Measurements from ENCODE around the gene CTR9. TPM values are rescaled to one million over a fixed set of nuclear protein-coding genes. Genes with fewer than 3 reads are reported as not detected.

Gene CTR9
- total RNA-seq = 13.5 TPM

GRCh38 chr11:10750838-10751580 lies at the start of gene CTR9:
TSS of gene CTR9 (plus strand) at chr11:10751246. CDS start at chr11:10751413, 167 bp downstream.
- peak; percentile 79 to 95 (median 89) for DNase-seq (ENCODE audit: low read depth in 2 of 3, low spot score in 2 of 3)

GRCh38 chr11:10701982-10702381 lies 49.1 kb upstream of the CTR9 start:
- DNase-seq (ENCODE audit: low read depth in 2 of 3, low spot score in 2 of 3) = no peak

GRCh38 chr11:10708131-10708530 lies 42.9 kb upstream of the CTR9 start:
- DNase-seq (ENCODE audit: low read depth in 2 of 3, low spot score in 2 of 3) = no peak

GRCh38 chr11:10709299-10710086 lies 41.6 kb upstream of the CTR9 start:
- no peak for DNase-seq (ENCODE audit: low read depth in 2 of 3, low spot score in 2 of 3)

GRCh38 chr11:10715571-10715970 lies 35.5 kb upstream of the CTR9 start:
- no peak for DNase-seq (ENCODE audit: low read depth in 2 of 3, low spot score in 2 of 3)

- no peak for DNase-seq (ENCODE audit: low read depth in 2 of 3, low spot score in 2 of 3)
Observed at GRCh38 chr11:10716122-10716521, 34.9 kb upstream of the CTR9 start.

- no peak for DNase-seq (ENCODE audit: low read depth in 2 of 3, low spot score in 2 of 3)
Observed at GRCh38 chr11:10716543-10717259, 34.3 kb upstream of the CTR9 start.

GRCh38 chr11:10719616-10720015 lies 31.4 kb upstream of the CTR9 start:
- DNase-seq (ENCODE audit: low read depth in 2 of 3, low spot score in 2 of 3) = no peak

- no peak for DNase-seq (ENCODE audit: low read depth in 2 of 3, low spot score in 2 of 3)
Observed at GRCh38 chr11:10720881-10721376, 30.1 kb upstream of the CTR9 start.

GRCh38 chr11:10722307-10722706 lies 28.7 kb upstream of the CTR9 start:
- DNase-seq (ENCODE audit: low read depth in 2 of 3, low spot score in 2 of 3) = peak in 1 of 3 donors; percentile 62

GRCh38 chr11:10725114-10725906 lies 25.7 kb upstream of the CTR9 start:
- peak in 2 of 3 donors; percentile 64 to 74 for DNase-seq (ENCODE audit: low read depth in 2 of 3, low spot score in 2 of 3)

GRCh38 chr11:10725907-10726253 lies 25.2 kb upstream of the CTR9 start:
- no peak for DNase-seq (ENCODE audit: low read depth in 2 of 3, low spot score in 2 of 3)

- no peak for DNase-seq (ENCODE audit: low read depth in 2 of 3, low spot score in 2 of 3)
Observed at GRCh38 chr11:10727146-10727851, 23.7 kb upstream of the CTR9 start.

- no peak for DNase-seq (ENCODE audit: low read depth in 2 of 3, low spot score in 2 of 3)
Observed at GRCh38 chr11:10728154-10728553, 22.9 kb upstream of the CTR9 start.

GRCh38 chr11:10728789-10729472 lies 22.1 kb upstream of the CTR9 start:
- no peak for DNase-seq (ENCODE audit: low read depth in 2 of 3, low spot score in 2 of 3)

GRCh38 chr11:10730151-10730550 lies 20.9 kb upstream of the CTR9 start:
- DNase-seq (ENCODE audit: low read depth in 2 of 3, low spot score in 2 of 3) = no peak

- DNase-seq (ENCODE audit: low read depth in 2 of 3, low spot score in 2 of 3) = no peak
Observed at GRCh38 chr11:10731064-10731680, 19.9 kb upstream of the CTR9 start.

Measured in hematopoietic multipotent progenitor cell (in vitro differentiated cells).